Lower leg skin (tissue), 3 donors: Measurements from ENCODE around the gene SPAG4.

Source experiments
- CTCF ChIP-seq, 3 donors: fragments of 450-650 bp; IDR thresholded peaks; one replicate each; pipeline ENCODE4 v1.5.1; 2016; ENCODE audit warnings: antibody characterized with exemption in 3 of 3, mild to moderate bottlenecking in 3 of 3, moderate library complexity in 2 of 3
- POLR2A ChIP-seq, 2 donors: fragments of 450-650 bp; IDR thresholded peaks; one replicate each; pipeline ENCODE4 v1.6.1; 2016 to 2017; ENCODE audit warnings: antibody characterized with exemption in 2 of 2, mild to moderate bottlenecking in 1 of 2, moderate library complexity in 1 of 2

DNA sequence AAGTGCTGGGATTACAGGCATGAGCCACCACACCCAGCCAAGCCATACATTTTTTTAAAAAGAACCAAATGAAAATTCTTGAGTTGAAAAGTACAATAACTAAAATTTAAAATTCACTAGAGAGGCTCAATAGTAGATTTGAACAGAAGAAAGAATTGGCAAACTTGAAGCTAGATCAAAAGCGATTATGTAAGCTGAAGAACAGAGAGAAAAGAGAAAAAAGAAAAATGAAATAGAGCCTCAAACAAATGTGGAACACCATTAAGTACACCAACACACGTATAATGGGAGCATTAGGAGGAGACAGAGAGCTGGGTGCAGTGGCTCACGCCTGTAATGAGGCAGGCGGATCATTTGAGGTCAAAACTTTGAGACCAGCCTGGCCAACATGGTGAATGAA lies 42.8 kb upstream of the SPAG4 start:
- TF ChIP-seq POLR2A (IDR thresholded peaks at IDR 0.05) (no peak), CTCF (IDR thresholded peaks at IDR 0.05) (no peak)
